B cell (primary cell): ENCODE data around the gene CDKN1B.

Experiments
- CTCF ChIP-seq: fragments of 200-600 bp; IDR thresholded peaks from one replicate; pipeline ENCODE4 v1.8.0; 2022; ENCODE audit warnings: antibody characterized with exemption, mild to moderate bottlenecking
- EZH2 ChIP-seq: IDR thresholded peaks from 2 replicates; pipeline ENCODE4 v1.6.1; 2012; ENCODE audit warnings: borderline replicate concordance, low read depth, mild to moderate bottlenecking, moderate library complexity, low read length; ENCODE audit not compliant: insufficient read depth, poor library complexity, severe bottlenecking

- TF ChIP-seq EZH2, result no peak
- no peak for TF ChIP-seq CTCF
These were observed 30.2 kb upstream of the CDKN1B start for GRCh38 chr12:12686925-12687324.
